Activated CD4-positive, CD25-positive, alpha-beta regulatory T cell treated with anti-CD3 and anti-CD28 coated beads, Interleukin-2, amount 50 U/mL, for 72 hours (primary cell): ENCODE measurements around the gene LIMS2.

Experiments used
- DNase-seq: peaks from one replicate; pipeline ENCODE4 v3.0.0; 2021

Gene LIMS2

GRCh38 chr2:127597046-127597983 lies 78.0 kb downstream of the LIMS2 start:
- no peak for DNase-seq

DNA sequence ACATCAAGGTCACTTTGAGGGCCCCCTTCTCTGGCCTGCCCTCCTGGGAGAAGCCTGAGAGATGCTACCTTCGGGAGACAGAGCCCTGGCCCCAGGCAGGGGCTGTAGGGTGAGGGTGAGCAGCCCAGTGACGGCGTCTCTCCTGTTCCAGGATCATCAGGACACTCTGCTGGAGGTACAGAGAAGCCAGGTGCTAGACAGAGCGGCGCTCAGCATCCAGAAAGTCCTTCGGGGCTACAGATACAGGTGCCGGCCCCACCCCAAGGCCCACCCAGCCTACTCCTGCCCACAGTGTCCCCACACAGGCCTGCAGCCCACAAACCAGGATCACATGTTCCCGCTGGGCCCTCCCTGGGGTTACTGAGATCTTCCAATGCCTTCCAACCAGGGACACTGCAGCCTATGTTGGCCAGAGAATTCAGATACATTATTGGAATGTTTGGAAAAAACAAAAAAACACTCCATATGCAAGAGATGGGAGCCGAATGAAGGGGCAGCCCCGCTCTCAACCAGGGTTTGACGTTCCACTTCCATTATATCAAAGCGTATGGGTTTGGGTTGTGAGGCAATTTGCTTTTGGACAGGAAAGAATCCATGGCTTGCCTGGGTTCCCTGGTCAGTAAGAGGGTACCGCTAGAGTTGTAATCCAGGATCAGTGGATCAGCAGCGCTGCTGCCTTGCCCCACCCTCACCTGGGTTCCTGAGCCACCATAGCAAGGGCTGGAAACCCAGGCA lies 78.9 kb downstream of the LIMS2 start:
- DNase-seq, result no peak

GRCh38 chr2:127594116-127594591 lies 81.2 kb downstream of the LIMS2 start:
- DNase-seq, result no peak

DNA sequence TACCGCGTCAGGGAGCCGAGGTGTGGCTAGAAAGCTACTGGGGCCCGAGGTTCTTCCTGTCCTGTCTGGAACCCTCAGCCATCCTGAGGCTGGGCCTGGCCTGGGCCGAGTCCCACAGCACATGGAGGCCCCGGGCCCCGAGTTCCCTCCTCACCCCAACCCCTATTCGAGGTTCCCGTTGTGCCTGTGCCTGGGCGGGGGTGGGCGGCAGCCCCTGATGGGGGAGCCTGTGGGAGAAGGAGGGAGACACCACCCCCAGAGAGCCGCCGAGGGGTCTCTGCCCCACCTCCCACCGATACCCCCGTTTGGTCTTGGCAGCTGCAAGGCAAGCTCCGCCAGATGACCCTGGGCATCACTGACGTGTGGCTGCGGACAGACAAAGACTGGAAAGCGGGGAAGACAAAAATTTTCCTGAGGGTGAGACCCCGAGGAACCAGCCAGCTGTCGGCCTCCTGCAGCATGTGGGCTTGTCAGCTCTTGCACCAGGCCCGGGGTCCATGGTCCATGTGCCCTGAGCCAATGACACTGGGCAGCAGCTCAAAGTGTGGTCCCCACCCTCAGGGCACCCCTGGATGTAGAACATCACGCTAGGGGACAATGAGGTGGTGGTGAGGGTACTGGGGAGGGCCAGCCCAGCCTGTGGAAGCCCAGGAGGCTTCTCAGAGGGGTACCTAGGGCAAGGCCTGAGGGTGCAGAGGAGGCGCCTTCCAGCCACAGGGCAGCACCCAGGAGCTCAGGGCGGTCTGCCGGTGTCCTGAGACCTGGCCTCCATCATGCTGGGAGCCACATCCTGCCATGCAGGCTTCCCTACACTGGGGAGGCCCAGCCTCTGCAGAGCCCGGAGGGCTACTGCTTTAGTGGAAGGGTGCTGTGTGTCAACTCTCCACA lies 81.9 kb downstream of the LIMS2 start:
- no peak for DNase-seq

- no peak for DNase-seq
Measured at GRCh38 chr2:127592761-127593227, 82.5 kb downstream of the LIMS2 start.

GRCh38 chr2:127591221-127591923 lies 84.0 kb downstream of the LIMS2 start:
- DNase-seq, result peak; percentile 59

GRCh38 chr2:127590386-127591190 lies 84.7 kb downstream of the LIMS2 start:
- no peak for DNase-seq

DNA sequence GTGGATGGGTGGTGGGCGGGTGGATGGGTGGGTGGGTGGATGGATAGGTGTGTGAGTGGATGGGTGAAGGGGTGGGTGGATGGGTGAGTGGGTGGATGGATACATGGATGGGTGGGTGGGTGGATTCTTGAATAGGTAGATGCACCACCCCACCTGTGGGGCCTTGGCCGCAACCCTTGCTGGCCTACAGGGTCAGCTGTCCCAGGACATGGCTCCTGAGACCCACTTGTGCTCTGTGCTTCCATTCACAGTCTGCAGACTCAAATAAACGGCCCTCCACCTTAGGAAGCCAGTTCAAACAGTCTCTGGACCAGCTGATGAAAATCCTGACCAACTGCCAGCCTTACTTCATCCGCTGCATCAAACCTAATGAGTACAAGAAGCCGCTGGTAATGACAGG lies 85.5 kb downstream of the LIMS2 start:
- no peak for DNase-seq

DNA sequence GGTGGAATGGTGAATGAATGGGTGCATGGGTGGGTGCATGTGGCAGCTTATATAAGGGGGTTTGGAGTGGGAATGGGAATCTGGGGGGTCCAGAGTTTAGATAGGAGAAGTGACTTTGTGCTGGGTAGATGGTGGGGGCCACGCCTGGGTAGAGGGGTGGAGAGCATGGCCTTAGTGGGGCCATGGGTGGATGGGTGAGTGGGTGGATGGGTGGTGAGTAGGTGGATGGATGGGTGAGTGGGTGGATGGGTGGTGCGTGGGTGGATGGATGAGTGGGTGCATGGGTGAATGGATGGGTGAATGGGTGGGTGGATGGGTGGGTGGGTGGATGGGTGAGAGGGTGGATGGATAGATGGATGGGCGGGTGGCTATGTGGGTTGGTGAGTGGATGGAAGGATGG lies 86.0 kb downstream of the LIMS2 start:
- no peak for DNase-seq
